IMR-90 (cell line): Measurements from ENCODE around the gene MIOX. TPM values are rescaled to one million over a fixed set of nuclear protein-coding genes. Genes with fewer than 3 reads are reported as not detected.

Source experiments
- ATAC-seq: fragments of 200-7000 bp; cut with Tn5 transposase; 2 replicates; pipeline ENCODE4 v1.9.1; 2020; ENCODE audit warnings: low read depth, mild to moderate bottlenecking, moderate library complexity
- BruUV-seq: library from RNA; stranded (reverse); fragments of 400-500 nt; replicated peaks from 2 replicates; lab custom pipeline; 2021; lab: Mats Ljungman, UMichigan
- CTCF ChIA-PET: fragments of 300-600 bp; formaldehyde crosslinking; extraction: SDS; loops from one replicate; lab custom pipeline; 2021; ENCODE audit warnings: antibody characterized with exemption; lab: Yijun Ruan, JAX
- POLR2A ChIA-PET: fragments of 300-600 bp; sonication (Branson Sonifier 250); formaldehyde crosslinking; loops from one replicate; lab custom pipeline; 2022; ENCODE audit warnings: antibody characterized with exemption; ENCODE audit not compliant: unreplicated experiment; lab: Charles Lee
- DNase-seq: peaks from one replicate; pipeline ENCODE4 v3.0.0; 2013
- H2AFZ ChIP-seq: replicated peaks from 2 replicates; pipeline ENCODE3; 2013; ENCODE audit warnings: low read length, mild to moderate bottlenecking; ENCODE audit not compliant: poor library complexity
- H2AK5ac ChIP-seq: 2 replicates; pipeline ENCODE4 v1.6.1; 2013; ENCODE audit warnings: low read depth, low read length, inconsistent platforms
- H2AK9ac ChIP-seq: replicated peaks from 2 replicates; pipeline ENCODE3; 2013; ENCODE audit warnings: mild to moderate bottlenecking, low read depth, low read length, moderate library complexity; ENCODE audit not compliant: poor library complexity
- H2BK120ac ChIP-seq: 2 replicates; pipeline ENCODE4 v1.6.1; 2013; ENCODE audit warnings: low read depth, low read length, inconsistent platforms
- H2BK15ac ChIP-seq: 3 replicates; pipeline ENCODE4 v1.6.1; 2013; ENCODE audit warnings: low read depth, low read length, inconsistent platforms
- H2BK20ac ChIP-seq: 2 replicates; pipeline ENCODE4 v1.6.1; 2013; ENCODE audit warnings: low read depth, mild to moderate bottlenecking, inconsistent platforms, low read length, moderate library complexity
- H2BK5ac ChIP-seq: 2 replicates; pipeline ENCODE4 v1.6.1; 2013; ENCODE audit warnings: mild to moderate bottlenecking, low read depth, low read length, inconsistent platforms; ENCODE audit not compliant: poor library complexity, severe bottlenecking
- H3K14ac ChIP-seq: replicated peaks from 2 replicates; pipeline ENCODE4 v1.6.1; 2013; ENCODE audit warnings: low read depth, low read length, inconsistent platforms
- H3K18ac ChIP-seq: 2 replicates; pipeline ENCODE4 v1.6.1; 2013; ENCODE audit warnings: low read depth, low read length, control low read depth
- H3K23ac ChIP-seq: 2 replicates; pipeline ENCODE4 v1.6.1; 2013; ENCODE audit warnings: low read depth, low read length, inconsistent platforms
- H3K27ac ChIP-seq: 2 replicates; pipeline ENCODE4 v1.5.1; 2013; ENCODE audit warnings: mild to moderate bottlenecking, control low read depth, low read length; ENCODE audit not compliant: insufficient read depth
- H3K27me3 ChIP-seq: 2 replicates; pipeline ENCODE4 v1.6.1; 2013; ENCODE audit warnings: low read length; ENCODE audit not compliant: control insufficient read depth, insufficient read depth
- H3K36me3 ChIP-seq: 2 replicates; pipeline ENCODE4 v1.6.1; 2013; ENCODE audit warnings: low read length, mixed read lengths; ENCODE audit not compliant: control insufficient read depth, insufficient read depth
- H3K4ac ChIP-seq: 2 replicates; pipeline ENCODE4 v1.6.1; 2013; ENCODE audit warnings: low read depth, low read length, inconsistent platforms
- H3K4me1 ChIP-seq: 2 replicates; pipeline ENCODE4 v1.6.1; 2013; ENCODE audit warnings: low read length, mixed read lengths; ENCODE audit not compliant: control insufficient read depth, insufficient read depth
- H3K4me2 ChIP-seq: 2 replicates; pipeline ENCODE4 v1.6.1; 2013; ENCODE audit warnings: low read depth, mild to moderate bottlenecking, control low read depth, low read length, moderate library complexity
- H3K4me3 ChIP-seq: 2 replicates; pipeline ENCODE4 v1.5.1; 2013; ENCODE audit warnings: low read depth, mild to moderate bottlenecking, control low read depth, low read length, moderate library complexity; ENCODE audit not compliant: insufficient read depth
- H3K56ac ChIP-seq: 2 replicates; pipeline ENCODE4 v1.6.1; 2013; ENCODE audit warnings: low read length, inconsistent platforms; ENCODE audit not compliant: insufficient read depth; ENCODE audit errors: extremely low read depth
- H3K79me1 ChIP-seq, 2 experiments: 2 replicates each; pipeline ENCODE4 v1.6.1; 2013; ENCODE audit warnings: low read length in 2 of 2, inconsistent platforms in 1 of 2, low read depth in 1 of 2
- H3K9ac ChIP-seq: 2 replicates; pipeline ENCODE4 v1.6.1; 2013; ENCODE audit warnings: low read depth, low read length, control low read depth
- H3K9me1 ChIP-seq: 2 replicates; pipeline ENCODE4 v1.6.1; 2013; ENCODE audit warnings: low read length, inconsistent platforms; ENCODE audit not compliant: insufficient read depth
- H3K9me3 ChIP-seq: 2 replicates; pipeline ENCODE4 v1.6.1; 2013; ENCODE audit warnings: low read length; ENCODE audit not compliant: control insufficient read depth, insufficient read depth
- H4K20me1 ChIP-seq: 2 replicates; pipeline ENCODE4 v1.6.1; 2013; ENCODE audit warnings: low read length, inconsistent platforms; ENCODE audit not compliant: insufficient read depth
- H4K5ac ChIP-seq: 2 replicates; pipeline ENCODE4 v1.6.1; 2013; ENCODE audit warnings: mild to moderate bottlenecking, low read depth, low read length, control low read depth
- H4K8ac ChIP-seq, 2 experiments: 2 replicates each; pipeline ENCODE4 v1.6.1; 2013; ENCODE audit warnings: low read depth in 2 of 2, low read length in 2 of 2, control low read depth in 1 of 2, inconsistent platforms in 1 of 2
- H4K91ac ChIP-seq: 2 replicates; pipeline ENCODE4 v1.6.1; 2013; ENCODE audit warnings: low read depth, low read length, inconsistent platforms; ENCODE audit not compliant: insufficient read depth
- BHLHE40 ChIP-seq: fragments of 150-350 bp; IDR thresholded peaks from 2 replicates; pipeline ENCODE4 v1.6.1; 2016; ENCODE audit warnings: mild to moderate bottlenecking, low read depth, low read length
- CEBPB ChIP-seq: IDR thresholded peaks from 2 replicates; pipeline ENCODE4 v1.6.1; 2012; ENCODE audit warnings: low read depth, low read length, improper control_type of control experiment
- CHD1 ChIP-seq: IDR thresholded peaks from 2 replicates; pipeline ENCODE4 v1.6.1; 2012; ENCODE audit warnings: low read depth, low read length, improper control_type of control experiment
- CTCF ChIP-seq: conservative IDR thresholded peaks from 2 replicates; pipeline ENCODE4 v1.5.1; 2012; ENCODE audit warnings: mild to moderate bottlenecking, low read depth, low read length, improper control_type of control experiment
- ELK1 ChIP-seq: fragments of 150-350 bp; IDR thresholded peaks from 2 replicates; pipeline ENCODE4 v1.6.1; 2016; ENCODE audit warnings: low read depth, mild to moderate bottlenecking, low read length, moderate library complexity, borderline replicate concordance
- FOS ChIP-seq: fragments of 150-350 bp; IDR thresholded peaks from 2 replicates; pipeline ENCODE4 v1.6.1; 2016; ENCODE audit warnings: low read depth, low read length
- MAFK ChIP-seq: IDR thresholded peaks from 2 replicates; pipeline ENCODE4 v1.6.1; 2012; ENCODE audit warnings: low read depth, low read length, improper control_type of control experiment
- MAZ ChIP-seq: IDR thresholded peaks from 2 replicates; pipeline ENCODE4 v1.6.1; 2012; ENCODE audit warnings: low read depth, mild to moderate bottlenecking, low read length, improper control_type of control experiment, moderate library complexity, borderline replicate concordance
- MXI1 ChIP-seq: IDR thresholded peaks from 2 replicates; pipeline ENCODE4 v1.6.1; 2012; ENCODE audit warnings: low read depth, mild to moderate bottlenecking, low read length, moderate library complexity, borderline replicate concordance
- NFE2L2 ChIP-seq: fragments of 150-350 bp; IDR thresholded peaks from 2 replicates; pipeline ENCODE4 v1.6.1; 2016; ENCODE audit warnings: low read depth, mild to moderate bottlenecking, low read length
- POLR2A ChIP-seq: IDR thresholded peaks from 2 replicates; pipeline ENCODE4 v1.6.1; 2012; ENCODE audit warnings: mild to moderate bottlenecking, low read depth, low read length
- RAD21 ChIP-seq: IDR thresholded peaks from 2 replicates; pipeline ENCODE4 v1.6.1; 2012; ENCODE audit warnings: low read length, improper control_type of control experiment
- RCOR1 ChIP-seq: IDR thresholded peaks from 2 replicates; pipeline ENCODE4 v1.6.1; 2012; ENCODE audit warnings: mild to moderate bottlenecking, low read length, improper control_type of control experiment; ENCODE audit not compliant: insufficient replicate concordance
- RFX5 ChIP-seq: IDR thresholded peaks from 2 replicates; pipeline ENCODE4 v1.8.0; 2012; ENCODE audit warnings: low read depth, mild to moderate bottlenecking, low read length, moderate library complexity
- SMC3 ChIP-seq: fragments of 150-350 bp; IDR thresholded peaks from 2 replicates; pipeline ENCODE4 v1.6.1; 2016; ENCODE audit warnings: low read depth, mild to moderate bottlenecking, antibody characterized with exemption, low read length, moderate library complexity
- USF2 ChIP-seq: fragments of 150-350 bp; IDR thresholded peaks from 2 replicates; pipeline ENCODE4 v1.6.1; 2017; ENCODE audit warnings: mild to moderate bottlenecking, antibody characterized with exemption, low read length, low read depth
- WGBS, 2 experiments: methylation state at CpG; one replicate each; pipeline versions ENCODE4 v1.1.5 to v1.1.7; 2013; ENCODE audit warnings: missing lambda C conversion rate in 2 of 2; ENCODE audit not compliant: insufficient read length in 1 of 2; ENCODE audit errors: extremely low coverage in 2 of 2; 5-methylcytosine and 5-hydroxymethylcytosine counted together
- dilution Hi-C: fragments of 300-500 bp; cut with HindIII; formaldehyde crosslinking; loops from one replicate; pipeline ENCODE4 v1.14.3; 2018; ENCODE audit warnings: low sequenced_read_pairs; ENCODE audit not compliant: unreplicated experiment
- in situ Hi-C: fragments of 300-500 bp; cut with MboI; formaldehyde crosslinking; loops from 3 replicates; pipeline ENCODE4 v1.14.3; 2019; ENCODE audit warnings: low sequenced_read_pairs, inconsistent platforms, mixed read lengths
- intact Hi-C: fragments of 100-400 bp; cut with micrococcal nuclease; formaldehyde crosslinking; loops from 2 replicates; pipeline ENCODE4 v1.10.0; 2022
- polyA plus RNA-seq, 3 experiments: library from polyadenylated mRNA; depleted of rRNA; stranded (reverse); fragments of >200 nt; gene quantifications; 2 replicates each; pipeline ENCODE4 v1.2.3, GENCODE V29; 2012; ENCODE audit warnings: low replicate concordance in 1 of 3
- total RNA-seq: library from RNA; depleted of rRNA; stranded (reverse); fragments of >200 nt; gene quantifications from 2 replicates; pipeline ENCODE4 v1.2.3, GENCODE V29; 2012

The MIOX gene
- total and polyA plus RNA-seq, 2 of the 4 experiments (the other 2 are of a cell fraction), result not detected

- Histone ChIP-seq H2BK20ac (no peak overlapping the region), H4K5ac (no peak overlapping the region), H3K18ac (no peak overlapping the region), H3K4ac (no peak overlapping the region), H3K23ac (no peak overlapping the region), H4K91ac (no peak overlapping the region), H2AFZ (no peak overlapping the region), H2BK15ac (no peak overlapping the region), H3K9me1 (peaks cover 12% of the 10 kb centered on the region), H2BK120ac (no peak overlapping the region), H3K79me1 (peaks cover 11 to 41% of the 10 kb centered on the region in 2 experiments), H3K27ac (no peak overlapping the region), H3K14ac (no peak overlapping the region), H3K4me2 (no peak overlapping the region), H4K20me1 (peaks cover 19% of the 10 kb centered on the region), H2AK9ac (peak overlapping the region; percentile 25), H3K27me3 (no peaks in the 10 kb centered on the region), H4K8ac (no peak overlapping the region), H3K4me3 (no peak overlapping the region), H2BK5ac (no peak overlapping the region), H2AK5ac (no peak overlapping the region), H3K9ac (no peak overlapping the region), H3K4me1 (peaks cover 13% of the 10 kb centered on the region), H3K9me3 (no peaks in the 10 kb centered on the region), H3K56ac (no peak overlapping the region), H3K36me3 (peaks cover 38% of the 10 kb centered on the region)
- BruUV-seq, result no TSS peak
- 81% methylated on average over 7 of the region's 22 CpGs; no CpG with 5 or more reads in 1 of the 2 experiments for WGBS, 2 experiments
- DNase-seq (no peak), ATAC-seq (no peak)
- in situ Hi-C loops, result no loop called here
- CTCF ChIA-PET, result no interaction called here
- dilution Hi-C loops, result no loop called here
- intact Hi-C loops, result no loop called here
- POLR2A ChIA-PET, result interaction anchor here (1.0 kb wide), 1 partner anchor 9 kb away, joined by 3 read pairs; no protein-coding TSS in a partner anchor
- TF ChIP-seq RCOR1 (no peak), BHLHE40 (no peak), CTCF (no peak), MXI1 (no peak), CHD1 (no peak), MAFK (no peak), MAZ (no peak), FOS (no peak), USF2 (no peak), POLR2A (no peak), CEBPB (no peak), RAD21 (no peak), NFE2L2 (no peak), SMC3 (no peak), ELK1 (no peak), RFX5 (no peak)
Measured at GRCh38 chr22:50522806-50523438, 36.3 kb downstream of the MIOX start.
